ENCODE results near the gene KCTD20.

DNA sequence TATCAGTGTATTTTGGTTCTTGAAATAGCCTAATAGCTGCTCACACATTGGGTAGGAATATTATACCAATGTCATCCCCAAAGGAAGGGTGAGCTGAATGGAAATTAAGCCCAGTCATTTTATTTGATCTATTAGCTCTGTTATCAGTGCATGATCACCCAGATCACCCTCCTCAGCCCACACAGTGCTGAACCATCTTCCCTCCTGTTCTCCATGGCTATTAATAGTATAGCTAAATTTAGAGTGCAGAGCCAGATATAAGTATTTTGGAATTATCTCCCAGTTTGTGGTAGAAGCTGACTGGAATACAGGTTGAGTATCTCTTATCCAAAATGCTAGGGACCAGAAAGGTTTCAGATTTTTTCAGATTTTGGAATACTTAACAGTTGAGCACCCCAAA, 45.4 kb downstream of the KCTD20 start:
- TF ChIP-seq, protein P1, sequence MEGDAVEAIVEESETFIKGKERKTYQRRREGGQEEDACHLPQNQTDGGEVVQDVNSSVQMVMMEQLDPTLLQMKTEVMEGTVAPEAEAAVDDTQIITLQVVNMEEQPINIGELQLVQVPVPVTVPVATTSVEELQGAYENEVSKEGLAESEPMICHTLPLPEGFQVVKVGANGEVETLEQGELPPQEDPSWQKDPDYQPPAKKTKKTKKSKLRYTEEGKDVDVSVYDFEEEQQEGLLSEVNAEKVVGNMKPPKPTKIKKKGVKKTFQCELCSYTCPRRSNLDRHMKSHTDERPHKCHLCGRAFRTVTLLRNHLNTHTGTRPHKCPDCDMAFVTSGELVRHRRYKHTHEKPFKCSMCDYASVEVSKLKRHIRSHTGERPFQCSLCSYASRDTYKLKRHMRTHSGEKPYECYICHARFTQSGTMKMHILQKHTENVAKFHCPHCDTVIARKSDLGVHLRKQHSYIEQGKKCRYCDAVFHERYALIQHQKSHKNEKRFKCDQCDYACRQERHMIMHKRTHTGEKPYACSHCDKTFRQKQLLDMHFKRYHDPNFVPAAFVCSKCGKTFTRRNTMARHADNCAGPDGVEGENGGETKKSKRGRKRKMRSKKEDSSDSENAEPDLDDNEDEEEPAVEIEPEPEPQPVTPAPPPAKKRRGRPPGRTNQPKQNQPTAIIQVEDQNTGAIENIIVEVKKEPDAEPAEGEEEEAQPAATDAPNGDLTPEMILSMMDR (IDR thresholded peaks at IDR 0.05; ENCODE audit: low read depth, low read length), result no peak
- TF ChIP-seq EZH2phosphoT487 (IDR thresholded peaks at IDR 0.05; ENCODE audit: low read depth), result no peak

Measured in OCI-LY3 (cell line).